GM21423 (cell line): Measurements from ENCODE around the gene MTARC1.

Experiments used
- ATAC-seq: cut with Tn5 transposase; IDR thresholded peaks from one replicate; pipeline ENCODE4 v1.9.1; 2021; ENCODE audit warnings: mild to moderate bottlenecking, moderate library complexity; ENCODE audit not compliant: unreplicated experiment

MTARC1 gene

DNA sequence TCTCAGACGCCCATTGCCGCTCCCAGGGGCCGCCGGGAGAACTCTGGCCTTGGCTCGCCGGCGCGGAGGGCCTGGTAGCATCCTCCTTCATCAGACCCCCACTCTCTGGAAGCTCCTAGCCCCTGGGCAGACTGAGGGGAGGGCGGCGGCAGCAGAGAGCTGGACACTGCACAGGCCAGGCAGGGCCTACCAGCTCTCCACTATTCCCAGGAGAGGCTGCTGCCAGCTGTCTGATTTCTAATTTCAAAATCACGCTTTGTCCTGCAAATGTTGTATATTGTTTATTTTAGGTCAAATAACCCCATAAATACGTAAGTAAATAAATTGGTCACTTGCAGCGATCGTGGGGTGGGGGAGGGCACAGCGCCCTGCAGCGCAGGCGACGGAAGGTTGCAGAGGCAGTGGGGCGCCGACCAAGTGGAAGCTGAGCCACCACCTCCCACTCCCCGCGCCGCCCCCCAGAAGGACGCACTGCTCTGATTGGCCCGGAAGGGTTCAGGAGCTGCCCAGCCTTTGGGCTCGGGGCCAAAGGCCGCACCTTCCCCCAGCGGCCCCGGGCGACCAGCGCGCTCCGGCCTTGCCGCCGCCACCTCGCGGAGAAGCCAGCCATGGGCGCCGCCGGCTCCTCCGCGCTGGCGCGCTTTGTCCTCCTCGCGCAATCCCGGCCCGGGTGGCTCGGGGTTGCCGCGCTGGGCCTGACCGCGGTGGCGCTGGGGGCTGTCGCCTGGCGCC lies at the start of gene MTARC1:
MTARC1 (plus strand) TSS at position 577 of the 732 bp plus-strand sequence; CDS start at position 609, 32 bp downstream.
- peak; percentile 77 for ATAC-seq

DNA sequence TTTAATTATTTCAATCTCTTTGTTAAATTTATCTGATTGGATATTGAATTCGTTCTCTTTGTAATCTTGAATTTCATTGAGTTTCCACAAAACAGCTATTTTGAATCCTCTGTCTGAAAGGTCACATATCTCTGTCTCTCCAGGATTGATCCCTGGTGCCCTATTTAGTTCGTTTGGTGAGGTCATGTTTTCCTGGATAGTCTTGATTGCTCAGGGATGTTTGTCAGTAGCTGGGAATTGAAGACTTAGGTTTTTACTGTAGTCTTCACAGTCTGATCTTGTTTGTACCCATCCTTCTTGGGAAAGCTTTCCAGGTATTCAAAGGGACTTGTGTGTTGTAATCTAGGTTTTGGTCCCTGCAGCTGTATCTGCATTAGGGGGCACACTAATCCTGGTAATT lies 45.4 kb upstream of the MTARC1 start:
- ATAC-seq, result no peak

DNA sequence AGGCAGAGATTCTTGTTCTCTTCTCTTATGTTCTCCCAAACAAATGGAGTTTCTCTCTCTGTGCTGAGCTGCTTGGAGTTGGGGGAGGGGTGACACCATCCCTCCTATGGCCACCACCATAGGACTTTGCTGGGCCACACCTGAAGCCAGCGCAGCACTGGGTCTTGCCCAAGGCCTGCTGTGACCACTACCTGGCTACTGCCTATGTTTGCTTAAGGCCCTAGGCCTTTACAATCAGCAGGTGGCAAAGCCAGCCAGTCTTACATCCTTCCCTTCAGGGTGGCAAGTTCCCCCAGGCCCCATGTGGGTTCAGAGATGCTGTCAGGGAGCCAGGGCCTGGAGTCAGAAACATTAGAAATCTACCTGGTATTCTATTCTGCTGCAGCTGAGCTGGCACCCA lies 44.9 kb upstream of the MTARC1 start:
- ATAC-seq, result no peak

DNA sequence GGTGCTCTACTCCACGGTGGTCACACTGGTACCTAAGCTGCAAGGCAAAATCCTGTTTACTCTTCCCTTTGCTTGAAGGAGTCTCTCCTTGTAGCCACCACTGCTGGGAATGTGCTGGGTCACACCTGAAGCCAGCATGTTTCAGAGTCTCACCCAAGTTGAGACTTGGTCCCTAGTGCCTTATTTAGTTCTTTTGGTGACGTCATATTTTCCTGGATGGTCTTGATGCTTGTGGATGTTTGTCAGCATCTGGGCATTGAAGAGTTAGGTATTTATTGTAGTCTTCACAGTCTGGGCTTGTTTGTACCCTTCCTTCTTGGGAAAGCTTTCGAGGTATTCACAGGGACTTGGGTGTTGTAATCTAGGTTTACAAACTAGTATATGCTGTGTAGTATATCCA lies 44.2 kb upstream of the MTARC1 start:
- ATAC-seq, result no peak

DNA sequence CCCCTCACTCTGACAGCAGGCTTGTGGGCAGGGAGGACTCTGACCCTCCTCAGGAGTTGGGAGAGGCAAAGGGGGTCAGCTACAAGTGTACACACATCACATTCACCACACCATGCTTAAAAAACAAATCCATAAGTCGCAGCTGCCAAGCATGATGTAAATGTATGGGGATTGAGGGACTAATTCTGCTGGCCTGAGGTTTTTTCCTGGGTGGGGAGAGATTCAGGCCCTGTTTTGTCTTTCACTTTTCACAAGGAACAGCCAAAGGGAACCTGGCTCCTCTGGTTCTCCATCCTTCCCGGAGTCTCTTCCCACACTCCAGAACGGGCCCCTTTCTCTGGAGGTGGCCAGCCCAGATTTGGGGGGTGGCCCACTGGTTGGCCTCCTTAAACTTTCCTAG lies 39.9 kb upstream of the MTARC1 start:
- no peak for ATAC-seq

DNA sequence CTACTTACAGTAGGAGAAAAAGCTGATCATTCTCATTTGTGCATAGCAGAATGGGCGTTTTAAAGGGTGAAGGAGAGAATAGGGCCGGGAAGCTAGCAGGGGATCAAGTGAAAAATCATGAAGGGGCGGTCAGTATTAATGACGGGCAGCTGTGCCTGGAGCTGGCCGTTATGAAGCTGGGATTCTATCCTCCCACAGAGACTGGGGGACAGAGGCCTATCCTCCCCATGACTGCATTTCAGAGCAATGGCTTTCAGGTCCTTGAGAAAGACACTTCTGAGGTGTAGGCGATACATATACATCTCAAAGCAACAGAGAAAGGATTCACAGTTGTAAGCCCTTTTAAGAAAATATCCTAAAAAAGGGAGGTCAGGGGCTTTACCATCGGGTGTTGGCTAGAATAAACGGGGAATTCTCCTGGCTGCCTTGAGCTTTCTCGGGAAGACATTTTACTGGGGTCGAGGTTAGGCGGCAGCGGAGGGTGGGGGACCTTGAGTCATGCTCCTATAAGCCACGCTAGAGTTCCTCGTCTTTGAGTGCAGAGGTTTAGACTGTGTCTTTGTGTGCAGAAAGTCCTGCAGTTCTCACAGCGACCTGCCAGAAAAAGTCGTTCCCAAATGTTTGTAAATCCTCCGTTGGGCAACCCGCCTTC lies 39.1 kb upstream of the MTARC1 start:
- peak; percentile 5 for ATAC-seq

DNA sequence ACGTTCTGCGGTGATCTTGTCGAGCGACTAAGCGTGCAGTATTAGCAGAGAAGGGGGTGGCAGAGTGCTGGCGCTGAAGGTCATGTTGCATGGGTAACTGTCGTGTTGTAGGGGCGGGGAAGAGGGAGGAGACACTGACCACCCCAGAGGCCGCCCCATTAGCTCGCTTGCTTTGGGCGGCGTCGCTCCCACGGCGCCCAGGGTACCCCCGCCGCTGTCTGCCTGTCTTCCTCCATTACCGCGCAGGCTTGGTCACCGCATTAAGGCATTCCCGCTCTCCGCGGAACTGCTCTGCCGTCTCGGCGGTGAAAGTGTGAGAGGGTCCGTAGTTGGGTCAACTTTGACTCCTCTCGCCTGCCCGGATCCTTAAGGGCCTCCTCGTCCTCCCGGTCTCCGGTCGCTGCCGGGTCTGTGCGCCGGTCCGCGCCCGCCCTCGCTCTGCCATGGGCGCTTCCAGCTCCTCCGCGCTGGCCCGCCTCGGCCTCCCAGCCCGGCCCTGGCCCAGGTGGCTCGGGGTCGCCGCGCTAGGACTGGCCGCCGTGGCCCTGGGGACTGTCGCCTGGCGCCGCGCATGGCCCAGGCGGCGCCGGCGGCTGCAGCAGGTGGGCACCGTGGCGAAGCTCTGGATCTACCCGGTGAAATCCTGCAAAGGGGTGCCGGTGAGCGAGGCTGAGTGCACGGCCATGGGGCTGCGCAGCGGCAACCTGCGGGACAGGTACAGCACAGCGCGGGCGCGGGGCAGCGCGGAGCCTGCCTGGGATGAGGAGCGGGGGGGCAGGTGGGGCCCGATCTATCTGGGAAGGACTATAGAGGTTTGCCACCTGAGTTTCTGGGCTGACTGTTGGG lies 38.4 kb upstream of the MTARC1 start, which contains the start of gene MTARC2:
MTARC2 (plus strand) TSS at position 234 of the 846 bp plus-strand sequence; CDS start at position 444, 210 bp downstream.
- peak; percentile 88 for ATAC-seq

DNA sequence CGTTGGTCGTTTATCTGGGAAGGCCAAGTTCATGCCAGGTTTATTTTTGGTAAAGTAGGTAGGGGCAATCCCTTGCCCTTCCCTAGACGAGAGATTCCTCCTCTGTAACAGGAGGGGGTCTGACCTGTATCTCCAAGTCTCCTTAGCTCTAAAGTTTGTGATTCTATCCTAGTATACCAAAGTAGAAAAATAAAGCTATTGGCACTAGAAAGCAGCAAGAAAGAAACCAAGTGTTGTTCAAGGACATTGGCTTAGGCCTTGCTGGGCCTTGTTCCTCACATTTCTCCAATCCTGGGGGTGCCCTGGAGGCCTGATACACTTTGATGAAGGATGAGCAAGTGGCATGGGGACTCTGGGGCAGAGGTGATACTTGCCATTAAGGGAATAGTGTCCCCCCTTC lies 37.8 kb upstream of the MTARC1 start:
- ATAC-seq, result no peak

DNA sequence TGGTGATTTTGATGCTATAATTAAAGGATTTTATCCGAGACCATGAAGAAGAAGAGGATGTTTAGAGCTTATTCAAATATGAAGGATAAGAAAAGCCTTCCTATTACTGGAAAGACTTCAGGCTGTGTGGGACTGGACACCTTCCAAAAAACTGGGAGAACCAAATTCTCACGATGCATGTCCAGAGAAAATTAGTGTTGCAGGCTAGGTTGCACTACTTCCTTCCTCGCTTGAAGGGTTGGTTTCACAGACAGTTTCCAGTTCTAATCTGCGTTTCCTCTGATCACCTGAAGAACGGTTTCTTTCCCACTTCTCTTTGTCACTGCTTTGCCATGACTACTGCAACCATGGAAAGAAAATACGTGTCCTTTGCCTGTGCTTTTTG lies 36.6 kb upstream of the MTARC1 start:
- ATAC-seq, result no peak

DNA sequence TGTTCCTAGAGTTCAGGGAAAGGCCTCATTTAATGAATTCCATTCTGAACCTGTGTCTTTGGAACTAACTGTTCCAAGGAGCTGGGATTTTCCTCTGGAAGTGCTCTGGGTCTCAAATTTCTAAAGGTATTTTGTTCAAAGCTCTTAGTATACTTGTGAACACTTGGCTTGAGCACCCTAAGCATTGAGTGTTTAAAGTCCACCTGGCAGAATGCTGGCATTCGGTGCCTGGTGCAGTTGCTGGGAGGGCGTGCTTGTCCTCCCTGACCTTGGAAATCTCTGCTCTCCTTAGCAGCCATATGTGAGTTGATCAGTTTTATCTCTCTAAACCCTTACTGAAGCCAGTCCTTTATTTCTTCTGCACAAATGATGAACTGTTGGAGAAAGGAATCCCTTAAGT lies 35.6 kb upstream of the MTARC1 start:
- no peak for ATAC-seq

DNA sequence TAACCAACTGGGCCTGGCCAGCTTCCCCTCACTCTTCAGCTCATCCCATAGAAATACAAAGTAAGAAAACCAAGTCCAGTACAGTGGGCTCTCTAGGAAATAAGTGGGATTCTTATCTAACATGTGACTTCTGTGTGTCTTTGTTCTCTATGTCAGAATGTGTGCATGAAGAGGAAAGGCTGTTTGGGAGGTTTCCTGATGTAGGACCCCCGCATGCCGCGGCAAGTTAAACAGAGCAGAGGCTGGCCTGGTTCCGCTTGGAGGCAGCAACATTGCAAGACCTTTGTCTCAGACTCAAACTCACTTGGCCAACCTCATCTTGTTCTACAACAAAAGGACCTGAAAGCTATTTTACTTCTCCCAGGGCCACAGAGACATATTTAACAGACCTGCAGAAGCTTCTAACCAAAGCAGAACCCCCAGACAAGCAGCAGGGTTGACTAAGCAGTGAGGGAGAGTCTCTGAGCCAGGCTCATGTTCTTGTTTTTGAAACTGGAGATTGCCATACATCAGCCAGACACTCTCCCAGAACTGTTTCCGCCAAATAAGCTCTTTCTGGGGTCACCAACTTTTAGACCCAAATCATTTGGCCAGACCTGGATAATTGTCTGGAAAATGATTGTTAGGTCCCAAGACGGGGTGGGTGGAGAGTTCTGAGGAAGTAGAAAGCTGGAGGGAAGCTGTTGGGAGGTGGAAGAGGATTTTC lies 32.3 kb upstream of the MTARC1 start:
- ATAC-seq, result no peak

DNA sequence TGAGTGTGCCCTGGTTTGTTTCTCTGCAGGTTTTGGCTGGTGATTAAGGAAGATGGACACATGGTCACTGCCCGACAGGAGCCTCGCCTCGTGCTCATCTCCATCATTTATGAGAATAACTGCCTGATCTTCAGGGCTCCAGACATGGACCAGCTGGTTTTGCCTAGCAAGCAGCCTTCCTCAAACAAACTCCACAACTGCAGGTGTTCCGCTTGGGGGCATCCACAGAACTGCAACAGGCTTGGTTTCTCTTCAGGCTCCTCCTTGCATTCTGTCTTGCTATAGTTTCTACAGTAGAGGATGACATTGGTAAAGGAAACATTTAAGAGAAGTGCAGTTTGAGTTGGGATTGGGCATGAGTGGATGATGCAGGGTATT lies 31.8 kb upstream of the MTARC1 start:
- no peak for ATAC-seq

DNA sequence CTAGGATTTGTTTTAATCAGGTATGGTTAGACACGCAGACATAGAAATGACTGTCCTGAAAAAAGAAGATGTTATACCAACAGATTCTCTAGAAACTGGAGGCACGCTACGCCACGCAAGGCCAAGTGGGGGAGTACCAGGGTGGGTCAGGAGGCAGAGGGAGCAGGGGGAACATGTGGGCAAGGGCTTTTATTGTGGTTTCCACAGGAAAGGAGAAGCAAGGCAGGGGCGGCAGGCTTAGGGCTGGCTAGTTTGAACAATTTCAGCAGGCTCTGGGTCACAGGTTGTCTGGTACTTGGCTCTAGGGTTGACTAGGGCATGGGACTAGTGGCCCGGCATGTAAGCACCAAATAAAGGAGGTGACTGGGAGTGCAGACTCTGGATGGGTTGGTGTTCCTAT lies 31.4 kb upstream of the MTARC1 start:
- ATAC-seq, result no peak

DNA sequence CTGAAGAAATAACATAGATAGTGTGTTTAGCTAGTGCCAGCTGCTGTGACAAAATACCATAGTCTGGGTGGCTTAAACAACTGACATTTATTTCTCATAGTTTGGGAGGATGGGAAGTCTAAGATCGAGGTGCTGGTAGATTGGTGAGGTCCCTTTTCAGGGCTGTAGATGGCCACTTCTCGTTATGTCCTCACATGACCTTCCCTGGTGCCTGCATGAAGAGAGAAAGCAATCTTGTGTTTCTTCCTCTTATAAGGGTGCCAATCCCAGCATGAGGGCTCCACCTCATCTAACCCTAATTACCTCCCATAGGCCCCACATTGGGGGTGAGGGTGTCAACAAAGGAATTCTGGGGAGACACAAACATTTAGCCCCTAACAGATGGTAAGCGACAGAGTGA lies 29.3 kb upstream of the MTARC1 start:
- no peak for ATAC-seq

DNA sequence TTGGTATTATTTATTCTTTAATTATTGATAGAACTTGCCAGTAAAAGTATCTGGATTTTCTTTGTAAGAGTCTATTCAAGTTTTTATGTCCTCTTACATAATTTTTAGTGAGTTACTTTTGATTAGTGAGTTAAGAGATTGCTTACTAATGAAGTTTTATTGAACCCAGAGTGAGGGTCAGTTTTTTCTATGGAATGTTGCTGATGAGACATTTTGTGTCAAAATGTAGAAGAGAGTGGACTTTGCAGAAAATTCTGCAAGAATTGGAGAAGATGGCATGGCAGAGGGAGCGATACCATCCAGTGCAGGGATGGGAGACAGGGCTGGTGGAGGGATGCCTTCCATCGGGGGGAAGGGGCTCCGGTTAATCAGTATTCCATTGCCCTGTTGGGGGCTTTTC lies 27.6 kb upstream of the MTARC1 start:
- no peak for ATAC-seq

DNA sequence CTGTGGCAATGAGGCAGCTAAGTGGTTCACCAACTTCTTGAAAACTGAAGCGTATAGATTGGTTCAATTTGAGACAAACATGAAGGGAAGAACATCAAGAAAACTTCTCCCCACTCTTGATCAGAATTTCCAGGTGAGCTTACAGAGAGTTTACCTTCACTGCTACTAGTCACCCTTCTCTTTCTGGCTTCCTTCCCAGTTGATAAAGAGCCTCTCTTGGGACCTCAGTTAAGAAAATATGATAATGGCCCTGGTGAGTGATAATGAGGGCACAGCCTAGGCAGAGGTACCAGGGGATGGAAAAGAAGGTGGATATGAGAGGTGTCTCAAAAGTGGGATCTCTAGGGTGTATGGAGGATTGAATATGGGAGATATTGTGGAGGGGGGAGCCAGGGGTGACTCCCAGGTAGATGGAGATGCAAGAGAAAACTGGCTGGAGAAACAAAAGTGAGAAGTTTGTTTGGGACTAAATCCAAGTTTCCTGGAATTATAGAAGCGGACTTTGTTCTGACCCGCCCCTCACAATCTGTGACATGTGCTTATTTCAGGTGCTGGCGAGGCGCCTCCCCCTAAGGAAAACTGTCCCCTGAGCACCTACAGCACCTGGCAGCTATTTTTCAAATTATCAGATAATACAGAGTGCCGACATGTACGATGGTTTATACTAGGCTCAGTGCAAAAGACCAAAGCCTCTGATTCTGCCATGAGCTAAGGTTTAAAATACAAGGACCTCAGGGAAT lies 24.9 kb upstream of the MTARC1 start:
- ATAC-seq, result no peak

DNA sequence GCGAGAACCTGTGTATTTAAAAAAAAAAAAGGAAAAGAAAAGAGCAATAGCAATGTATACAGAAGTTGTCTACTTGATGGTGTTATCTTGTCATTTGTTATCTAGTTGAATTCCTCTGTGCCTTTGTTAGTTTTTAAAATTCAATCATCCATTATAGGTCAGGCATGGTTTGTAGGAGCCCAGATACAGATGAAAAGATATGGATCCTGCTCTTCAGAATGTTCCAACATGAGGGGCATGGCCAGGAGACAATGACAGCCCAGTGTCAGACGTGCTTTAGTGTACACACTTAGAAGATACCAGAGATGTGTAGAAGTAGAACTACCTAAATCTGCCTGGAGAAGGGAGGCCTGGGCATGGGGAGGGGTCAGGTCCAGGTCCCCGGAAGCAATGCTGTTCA lies 22.0 kb upstream of the MTARC1 start:
- no peak for ATAC-seq

DNA sequence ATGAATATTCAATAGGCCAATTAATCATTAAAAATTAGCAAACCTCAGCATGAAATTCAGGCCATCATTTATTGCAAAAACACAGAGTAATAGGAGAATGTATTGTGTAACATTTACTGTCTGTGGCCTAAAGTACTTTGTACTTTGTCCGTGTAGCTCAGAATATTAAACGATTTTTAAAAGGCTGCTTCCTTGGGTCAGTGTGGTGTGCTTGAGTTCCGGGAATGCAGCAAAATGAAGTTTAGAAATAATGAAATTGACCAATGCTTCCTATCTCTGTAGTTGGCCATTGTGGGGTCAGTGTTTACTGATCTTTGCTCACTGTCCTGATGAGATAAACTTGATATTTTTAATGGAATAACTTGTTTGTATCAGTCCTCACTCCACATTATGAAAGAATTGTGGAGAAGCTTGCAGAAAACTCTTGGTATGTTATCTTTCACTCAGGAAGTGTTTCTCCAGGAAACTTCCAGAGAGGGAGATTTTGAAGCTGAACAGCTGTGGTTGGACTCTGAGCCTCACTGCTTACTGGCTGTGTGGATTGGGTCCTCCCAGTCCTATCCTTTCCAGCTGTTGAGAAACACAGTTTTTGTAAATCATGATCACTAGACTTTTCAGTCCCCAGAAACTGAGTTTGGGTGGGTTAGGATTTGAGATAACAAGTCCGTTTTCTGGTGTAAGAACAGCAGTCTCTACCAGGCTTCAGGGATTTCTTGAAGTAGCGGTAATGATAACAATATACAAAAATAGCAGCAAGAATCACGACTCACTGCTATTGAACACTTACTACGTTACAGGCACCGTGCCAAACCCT lies 19.2 kb upstream of the MTARC1 start:
- ATAC-seq, result peak; percentile 19

DNA sequence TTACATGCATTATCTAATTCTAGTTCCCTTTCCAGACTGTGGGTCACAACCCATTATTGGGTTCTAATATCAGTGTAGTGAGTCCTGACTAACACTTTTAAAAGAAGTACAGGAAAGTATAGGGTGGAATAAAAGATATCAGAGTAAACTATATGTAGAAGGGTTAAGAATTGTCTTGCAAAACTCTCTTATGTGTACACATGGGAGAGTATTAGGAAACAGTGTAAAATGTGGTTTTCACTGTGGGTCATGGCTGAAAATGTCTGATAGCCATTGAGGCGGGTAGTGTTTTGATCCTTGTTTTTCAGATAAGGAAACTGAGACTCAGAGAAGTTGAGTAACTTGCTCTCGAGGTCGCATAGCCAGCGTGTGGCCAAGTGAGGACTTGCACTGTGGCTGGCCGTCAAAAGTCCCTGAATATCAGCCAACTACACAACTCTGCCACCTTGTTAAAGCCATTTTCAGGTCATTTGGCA lies 18.5 kb upstream of the MTARC1 start:
- peak; percentile 25 for ATAC-seq
